ENCODE measurements around the gene DNAJB11.

DNAJB11 gene

DNA sequence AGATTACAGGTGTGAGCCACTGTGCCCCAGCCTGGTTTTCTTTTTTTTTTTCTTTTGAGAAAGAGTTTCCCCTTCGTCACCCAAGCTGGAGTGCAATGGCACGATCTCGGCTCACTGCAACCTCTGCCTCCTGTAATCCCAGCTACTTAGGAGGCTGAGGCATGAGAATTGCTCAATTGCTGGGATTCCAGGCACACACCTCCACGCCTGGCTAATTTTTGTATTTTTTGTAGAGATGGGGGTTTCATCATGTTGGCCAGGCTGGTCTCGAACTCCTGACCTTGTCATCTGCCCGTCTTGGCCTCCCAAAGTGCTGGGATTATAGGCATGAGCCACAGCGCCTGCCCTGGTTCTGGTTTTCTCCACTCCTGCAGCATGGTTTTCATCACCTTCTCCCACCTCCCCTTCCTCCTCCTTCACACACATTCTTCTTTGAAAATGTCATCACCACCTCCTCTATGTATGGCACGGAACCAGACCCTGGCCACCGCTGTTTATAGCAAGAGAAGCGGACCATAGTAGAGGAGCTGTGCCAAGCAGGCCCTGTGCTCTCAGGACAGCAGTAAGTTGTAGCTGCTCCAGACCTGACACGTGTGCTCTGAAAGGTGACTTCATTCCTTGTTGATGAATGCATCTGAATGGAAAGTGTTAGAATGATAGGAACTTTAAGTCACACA, 27.7 kb downstream of the DNAJB11 start:
- DNase-seq = no peak

DNA sequence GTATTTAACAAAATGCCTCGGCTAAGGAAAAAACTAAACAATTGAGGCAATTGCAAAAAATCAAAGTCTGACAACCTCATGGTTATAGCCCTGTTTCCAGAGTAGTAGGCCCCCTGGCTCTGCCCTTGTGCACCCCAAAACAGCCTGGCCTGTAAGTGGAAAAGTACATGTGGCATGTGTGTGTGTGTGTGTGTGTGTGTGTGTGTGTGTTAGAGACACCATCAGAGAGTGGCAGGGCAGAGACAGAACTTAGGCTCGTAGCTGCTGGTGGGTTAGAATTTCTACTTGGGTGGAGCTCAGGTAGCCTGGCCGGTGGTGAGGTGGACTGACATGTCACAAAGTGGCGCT, 28.2 kb downstream of the DNAJB11 start:
- no peak for DNase-seq

DNA sequence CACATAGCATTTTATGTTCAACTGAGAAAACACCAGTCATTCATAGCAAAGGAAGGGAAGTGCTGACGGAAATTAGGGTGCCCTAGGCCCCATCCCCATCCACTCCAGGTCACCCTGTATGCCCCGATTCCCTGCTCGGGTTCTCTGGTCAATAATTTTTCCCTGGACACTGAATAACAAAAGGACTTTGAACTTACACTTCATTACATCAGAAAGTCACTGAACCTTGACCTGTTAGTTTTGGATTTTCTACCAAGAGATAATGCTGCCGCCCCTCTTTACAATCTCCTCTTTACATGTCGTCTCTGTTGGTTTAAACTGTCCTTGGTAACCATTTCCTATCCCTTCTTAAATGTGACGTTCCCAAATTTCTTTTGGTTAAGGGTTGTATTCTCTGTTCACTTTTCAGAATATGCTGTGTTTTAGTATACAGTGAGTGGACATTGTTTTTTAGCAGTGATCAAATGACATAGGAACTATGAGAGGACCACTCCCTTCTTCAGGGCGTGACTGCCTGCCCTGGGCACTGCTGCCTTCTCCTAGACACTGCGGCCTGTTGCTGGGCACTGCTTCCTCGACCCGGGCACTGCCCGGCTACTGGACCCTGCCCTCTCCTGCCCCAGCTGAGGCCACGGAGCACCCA, 28.7 kb downstream of the DNAJB11 start:
- no peak for DNase-seq

DNA sequence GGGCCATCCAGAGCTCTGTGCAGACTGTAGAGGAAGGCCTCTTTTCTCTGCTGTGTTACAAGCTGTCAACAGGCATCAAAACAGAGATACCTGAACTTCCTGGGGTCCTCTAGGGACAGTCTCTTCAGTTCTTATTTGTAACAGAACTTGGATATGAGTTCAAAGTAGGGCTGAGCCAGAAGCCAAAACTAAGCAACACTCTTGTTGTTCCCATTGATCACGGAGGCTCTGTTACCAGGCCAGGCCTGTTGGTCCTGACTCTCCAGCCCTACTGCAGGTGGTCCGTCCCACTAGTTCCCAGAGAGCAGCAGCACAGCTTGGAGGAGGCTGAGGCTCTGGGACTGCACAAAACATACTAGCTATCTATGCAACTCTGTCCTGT, 29.3 kb downstream of the DNAJB11 start:
- no peak for DNase-seq

DNA sequence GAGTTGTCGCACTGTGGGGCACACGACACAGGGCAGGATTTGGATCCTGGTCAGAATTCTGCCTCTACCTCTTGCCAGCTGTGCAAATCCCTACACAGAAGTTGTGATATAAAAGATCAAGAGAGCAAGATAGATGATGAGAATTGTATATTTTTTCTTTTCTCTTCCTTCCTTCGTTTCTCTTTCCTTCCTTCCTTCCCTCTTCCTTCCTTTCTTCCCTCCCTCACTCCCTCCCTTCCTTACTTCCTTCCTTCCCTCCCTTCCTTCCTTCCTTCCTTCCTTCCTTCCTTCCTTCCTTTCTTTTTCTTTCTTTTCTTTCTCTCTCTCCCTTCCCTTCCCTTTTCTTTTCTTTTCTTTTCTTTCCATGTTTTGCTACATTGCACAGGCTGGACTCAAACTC, 30.4 kb downstream of the DNAJB11 start:
- no peak for DNase-seq

DNA sequence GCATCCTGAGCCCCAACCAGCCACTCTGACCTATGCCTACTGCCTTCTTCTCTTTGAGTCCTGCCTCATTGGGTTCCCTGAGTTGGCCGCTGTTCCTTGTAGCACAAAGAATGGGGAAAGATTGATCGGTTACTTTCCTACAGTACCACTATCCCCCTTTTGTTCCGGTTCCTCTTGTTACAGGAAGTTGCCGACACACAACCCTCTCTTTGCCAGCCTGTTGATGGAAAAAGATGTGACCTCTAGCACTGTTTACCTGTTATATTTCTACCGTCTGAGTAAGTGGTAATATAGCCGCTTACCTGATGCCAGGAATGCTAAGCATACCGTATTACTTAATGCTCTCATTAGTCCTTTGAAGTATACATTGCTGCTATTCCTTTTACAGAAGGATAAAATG, 32.6 kb downstream of the DNAJB11 start:
- DNase-seq = no peak

DNA sequence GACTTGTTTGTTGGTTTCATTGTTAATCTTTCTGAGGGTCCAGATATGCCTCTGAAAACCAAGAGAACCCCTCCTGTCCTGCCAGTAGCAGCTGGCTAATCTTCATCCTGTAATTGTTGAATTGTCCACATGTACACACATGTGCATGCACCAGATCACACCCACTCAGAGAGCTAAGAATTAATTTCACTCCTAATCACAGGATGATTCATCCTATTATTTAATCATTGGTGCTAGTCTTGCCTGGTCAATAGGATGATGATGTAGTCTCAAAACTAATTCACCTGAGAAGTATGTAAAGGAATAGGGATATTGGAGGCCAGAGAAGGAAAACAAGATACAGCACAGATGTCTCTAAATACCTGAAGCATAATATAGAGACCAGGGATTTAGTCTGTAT, 34.6 kb downstream of the DNAJB11 start:
- DNase-seq = no peak

DNA sequence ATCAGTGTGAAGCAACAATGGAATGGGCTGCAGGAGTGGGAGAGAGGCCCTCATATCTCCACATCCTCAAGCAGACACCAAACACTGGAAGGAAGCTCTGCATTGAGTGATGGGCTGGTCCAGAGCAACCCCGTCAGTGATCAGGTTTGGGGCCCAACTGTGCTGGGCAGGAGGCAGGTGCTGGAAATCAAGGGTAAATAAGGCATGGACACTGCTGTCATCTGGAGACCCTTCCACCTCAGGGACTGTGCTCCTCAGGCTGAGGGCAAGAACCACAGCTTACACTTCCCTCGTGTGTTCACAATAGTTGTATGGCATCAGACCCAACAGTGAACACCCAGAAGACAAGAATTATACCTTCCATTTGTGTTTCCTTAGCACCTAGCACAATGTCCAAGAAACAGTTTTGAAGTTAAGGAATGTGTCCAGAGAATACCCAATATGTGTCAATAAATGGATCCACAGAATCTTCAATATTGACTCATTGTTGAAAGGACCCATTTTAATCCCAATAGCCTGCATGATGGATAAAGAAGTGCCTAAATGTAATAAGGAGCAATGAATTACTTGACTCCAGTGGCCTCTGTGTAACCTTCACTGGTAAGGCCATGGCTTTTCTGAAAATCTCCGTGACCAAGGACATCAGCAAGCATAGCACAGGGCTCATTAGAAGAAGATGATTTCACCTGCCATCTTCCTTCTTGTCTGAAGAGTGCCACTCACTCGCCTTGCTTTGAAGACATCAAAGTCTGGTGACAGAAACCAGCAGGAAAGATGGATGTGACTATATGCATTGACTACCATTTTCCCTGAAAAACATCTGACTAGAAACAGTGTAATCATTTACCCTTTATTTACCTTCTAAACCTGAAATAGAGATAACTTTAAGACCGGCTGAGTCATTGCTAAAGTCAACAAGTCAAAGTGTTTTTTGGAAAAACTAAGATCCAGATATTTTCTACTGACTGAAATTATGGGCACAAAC, 35.3 kb downstream of the DNAJB11 start:
- no peak for DNase-seq

DNA sequence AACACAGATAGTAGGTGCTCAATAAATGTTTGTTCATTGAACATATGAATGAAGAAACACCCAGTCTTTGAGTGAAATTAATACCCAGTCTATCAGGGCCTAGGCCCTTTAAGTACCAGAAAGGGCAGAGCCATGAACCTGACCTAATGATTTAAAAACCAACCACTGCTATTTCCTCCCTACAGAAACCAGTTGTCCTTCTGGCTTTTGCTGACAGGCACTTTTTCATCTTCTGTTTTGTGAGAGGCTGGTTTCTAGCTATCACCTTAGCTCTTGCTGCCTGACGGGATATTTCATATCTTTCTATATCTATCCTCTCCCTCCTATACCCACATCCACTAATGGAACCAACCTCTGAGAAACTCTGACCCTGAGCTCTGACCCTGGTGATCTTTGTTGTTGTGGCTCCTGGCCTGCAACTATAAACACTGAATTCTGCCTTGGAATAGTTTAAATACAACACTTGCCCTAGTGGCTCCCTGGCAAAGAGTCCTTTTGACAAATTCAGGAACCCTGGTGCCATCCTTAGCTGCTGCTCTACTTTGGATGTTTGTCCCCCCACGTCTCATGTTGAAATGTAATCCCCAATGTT, 38.2 kb downstream of the DNAJB11 start:
- no peak for DNase-seq

DNA sequence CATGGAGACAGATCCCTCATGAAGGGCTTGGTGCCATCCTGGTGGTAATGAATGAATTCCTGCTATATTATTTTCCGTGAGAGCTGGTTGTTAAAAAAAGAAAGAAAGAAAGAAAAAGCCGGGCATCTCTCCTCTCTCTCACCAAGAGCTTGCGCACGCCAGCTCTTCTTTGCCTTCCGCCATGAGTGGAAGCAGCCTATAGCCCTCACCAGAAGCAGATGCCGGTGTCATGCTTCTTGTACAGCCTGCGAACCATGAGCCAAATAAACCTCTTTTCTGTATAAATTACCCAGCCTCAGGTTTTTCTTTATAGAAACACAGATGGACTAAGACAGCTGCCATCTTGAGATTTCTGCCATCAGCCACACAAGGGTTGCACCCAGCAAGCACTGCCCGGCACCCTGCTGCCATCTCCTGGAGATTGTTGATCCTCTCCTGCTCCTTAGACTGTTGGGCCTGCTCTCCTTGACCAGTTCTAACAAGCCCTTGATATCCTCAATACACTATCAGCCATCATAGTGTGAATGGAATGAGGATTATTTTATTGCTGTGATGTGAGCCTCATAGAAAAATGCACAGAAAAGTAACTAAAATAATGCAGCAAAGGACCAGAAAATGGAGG, 38.8 kb downstream of the DNAJB11 start:
- no peak for DNase-seq

DNA sequence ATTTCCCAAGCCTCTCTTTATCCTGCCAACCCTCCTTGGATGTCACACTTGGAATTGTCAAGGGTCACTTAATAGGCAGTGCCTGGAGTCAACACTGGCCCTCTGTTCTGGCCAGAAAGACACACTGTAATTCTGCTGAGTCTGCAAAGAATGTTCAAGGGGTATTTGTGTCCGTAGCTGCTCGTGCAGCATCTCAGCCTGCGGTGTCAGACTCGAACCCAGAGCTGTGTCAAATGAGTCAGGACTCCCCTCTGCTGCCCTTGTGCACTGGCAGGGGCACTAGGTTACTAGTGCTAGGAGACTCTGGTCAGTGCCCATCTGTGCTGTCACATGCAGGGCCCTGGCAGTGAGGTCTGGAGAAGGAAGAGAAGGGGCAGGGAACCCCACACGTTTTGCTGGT, 41.5 kb downstream of the DNAJB11 start:
- DNase-seq = no peak

DNA sequence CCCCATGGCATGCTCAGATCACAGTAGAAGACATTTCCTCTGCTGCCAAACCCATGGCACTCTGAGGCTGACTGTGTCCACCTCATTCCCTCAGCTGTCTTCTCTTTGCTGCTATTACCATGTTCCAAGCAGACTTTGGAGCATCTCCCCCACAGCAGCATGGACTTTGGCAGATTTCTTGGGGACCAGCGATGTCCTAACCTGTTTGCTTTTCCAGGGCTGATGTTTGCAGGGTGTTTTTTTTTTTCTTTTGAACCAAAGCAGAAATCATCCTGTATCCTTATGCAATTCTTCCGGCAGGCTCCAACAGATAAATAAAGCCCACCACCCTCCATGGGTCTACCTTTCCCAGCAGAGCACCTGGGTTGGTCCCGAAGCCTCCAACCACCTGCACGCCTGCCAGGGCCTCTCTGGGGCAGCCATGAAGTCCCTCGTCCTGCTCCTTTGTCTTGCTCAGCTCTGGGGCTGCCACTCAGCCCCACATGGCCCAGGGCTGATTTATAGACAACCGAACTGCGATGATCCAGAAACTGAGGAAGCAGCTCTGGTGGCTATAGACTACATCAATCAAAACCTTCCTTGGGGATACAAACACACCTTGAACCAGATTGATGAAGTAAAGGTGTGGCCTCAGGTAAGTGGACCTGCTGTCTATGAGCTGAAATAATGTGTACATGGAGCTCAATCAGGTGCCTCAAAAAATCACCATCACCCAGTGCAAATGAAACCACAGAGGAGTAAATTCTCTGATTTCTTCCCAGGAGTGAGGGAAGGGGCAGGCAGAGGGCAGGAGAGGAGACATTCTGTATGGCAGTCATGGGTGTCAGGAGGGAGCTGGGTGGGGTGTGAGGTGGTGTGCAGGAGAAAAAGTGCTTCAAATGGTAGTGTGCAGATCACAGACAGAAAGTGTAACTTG, 42.5 kb downstream of the DNAJB11 start, which contains the start of gene AHSG:
TSS of gene AHSG (plus strand) at position 340 of the 916 bp plus-strand sequence. CDS start at position 422, 82 bp downstream.
- no peak for DNase-seq

DNA sequence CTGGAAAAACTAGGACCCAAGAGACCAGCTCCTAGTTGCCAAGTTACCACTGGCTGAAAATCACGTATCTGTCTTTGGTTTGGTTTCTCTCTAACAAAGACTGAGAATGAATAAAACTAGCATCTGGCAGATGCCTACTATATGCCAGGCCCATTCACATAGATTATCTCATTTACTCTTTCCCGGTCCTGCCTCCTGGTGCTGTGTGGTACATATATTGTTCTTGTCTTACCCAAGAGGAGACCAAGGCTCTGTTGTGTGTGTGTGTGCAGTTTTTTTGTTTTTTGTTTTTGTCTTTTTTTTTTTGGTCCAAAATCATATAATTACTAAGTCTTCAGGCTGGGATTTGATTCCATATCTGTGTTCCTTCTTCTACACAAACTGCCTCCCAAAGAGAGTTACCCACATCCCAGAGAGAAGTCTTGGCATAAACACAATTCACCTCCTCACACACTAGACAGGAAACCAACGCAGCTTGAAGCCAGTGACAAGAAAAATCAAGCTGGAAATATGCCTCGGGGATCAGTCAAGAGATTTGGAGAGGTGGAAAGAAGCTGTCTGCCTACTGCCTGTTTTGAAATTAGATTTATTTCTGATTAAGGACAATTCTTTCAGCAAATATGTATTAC, 43.2 kb downstream of the DNAJB11 start:
- DNase-seq = no peak

DNA sequence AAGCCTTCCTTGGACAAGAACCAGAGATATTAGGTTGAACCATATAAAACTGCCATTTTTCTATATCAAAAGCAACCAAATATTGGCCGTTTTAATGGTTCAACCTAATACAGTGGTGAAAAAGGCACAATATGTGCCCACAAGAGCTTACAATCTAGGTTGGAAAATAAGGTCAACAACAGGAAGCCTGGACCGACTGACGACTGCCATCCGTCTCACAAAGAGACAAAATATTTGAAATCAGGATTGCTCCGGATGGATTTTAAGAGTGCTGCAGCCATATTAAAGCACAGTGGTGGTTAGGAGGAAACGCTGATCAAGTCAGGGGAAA, 43.7 kb downstream of the DNAJB11 start:
- no peak for DNase-seq

DNA sequence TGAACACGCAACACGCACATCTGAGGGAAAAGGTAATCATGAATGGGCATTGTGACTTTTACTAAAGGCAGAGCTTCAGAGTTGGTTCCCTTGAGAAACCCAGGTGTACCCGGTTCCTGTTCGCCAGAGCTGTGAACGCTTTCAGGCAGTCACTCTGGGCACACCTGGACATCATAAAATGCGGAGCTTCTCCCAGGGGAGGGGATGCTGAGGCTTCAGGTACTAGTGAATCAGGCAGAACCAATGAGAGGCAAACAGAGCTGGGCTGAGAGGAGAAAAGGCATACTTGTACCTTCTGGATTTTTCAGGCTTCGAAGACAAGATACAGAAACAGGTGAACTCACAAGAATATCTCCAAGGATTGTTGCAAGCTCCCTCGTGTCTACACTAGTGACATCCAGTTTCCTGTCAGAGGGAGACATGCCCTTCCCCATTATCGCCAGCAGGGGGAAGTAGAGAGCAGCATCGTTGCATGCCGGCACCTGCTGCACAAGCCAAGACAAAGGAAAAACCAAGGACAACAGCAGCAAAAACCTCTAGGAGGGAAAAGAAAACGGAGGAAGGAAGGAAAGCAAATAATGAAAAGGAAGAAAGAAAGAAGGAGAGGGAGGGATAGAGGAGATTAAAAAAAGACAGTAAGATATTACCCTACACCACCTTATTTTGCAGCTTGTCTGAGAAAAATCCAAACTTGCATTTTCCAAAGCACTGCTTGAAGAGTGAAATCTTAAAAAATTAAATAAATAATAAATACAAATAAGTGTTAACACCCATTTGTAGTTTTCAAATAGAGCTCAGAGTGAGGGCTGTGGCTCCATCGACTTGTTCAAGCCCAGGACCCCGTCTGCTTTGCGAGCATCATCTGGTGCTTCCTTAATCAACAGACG, 44.3 kb downstream of the DNAJB11 start:
- DNase-seq = peak; percentile 89

DNA sequence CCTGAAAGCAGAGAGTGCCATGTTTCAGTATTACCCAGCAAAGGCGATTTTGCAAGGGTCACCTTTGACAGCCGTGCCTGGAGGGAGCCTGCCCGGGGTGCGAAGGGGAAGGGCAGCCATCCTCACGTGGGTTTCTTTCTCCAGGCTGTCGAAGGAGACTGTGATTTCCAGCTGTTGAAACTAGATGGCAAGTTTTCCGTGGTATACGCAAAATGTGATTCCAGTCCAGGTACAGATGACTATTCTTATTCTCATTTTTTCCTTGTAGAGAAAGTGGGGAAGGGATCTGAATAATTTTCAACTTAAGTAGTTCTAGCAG, 45.7 kb downstream of the DNAJB11 start:
- no peak for DNase-seq

DNA sequence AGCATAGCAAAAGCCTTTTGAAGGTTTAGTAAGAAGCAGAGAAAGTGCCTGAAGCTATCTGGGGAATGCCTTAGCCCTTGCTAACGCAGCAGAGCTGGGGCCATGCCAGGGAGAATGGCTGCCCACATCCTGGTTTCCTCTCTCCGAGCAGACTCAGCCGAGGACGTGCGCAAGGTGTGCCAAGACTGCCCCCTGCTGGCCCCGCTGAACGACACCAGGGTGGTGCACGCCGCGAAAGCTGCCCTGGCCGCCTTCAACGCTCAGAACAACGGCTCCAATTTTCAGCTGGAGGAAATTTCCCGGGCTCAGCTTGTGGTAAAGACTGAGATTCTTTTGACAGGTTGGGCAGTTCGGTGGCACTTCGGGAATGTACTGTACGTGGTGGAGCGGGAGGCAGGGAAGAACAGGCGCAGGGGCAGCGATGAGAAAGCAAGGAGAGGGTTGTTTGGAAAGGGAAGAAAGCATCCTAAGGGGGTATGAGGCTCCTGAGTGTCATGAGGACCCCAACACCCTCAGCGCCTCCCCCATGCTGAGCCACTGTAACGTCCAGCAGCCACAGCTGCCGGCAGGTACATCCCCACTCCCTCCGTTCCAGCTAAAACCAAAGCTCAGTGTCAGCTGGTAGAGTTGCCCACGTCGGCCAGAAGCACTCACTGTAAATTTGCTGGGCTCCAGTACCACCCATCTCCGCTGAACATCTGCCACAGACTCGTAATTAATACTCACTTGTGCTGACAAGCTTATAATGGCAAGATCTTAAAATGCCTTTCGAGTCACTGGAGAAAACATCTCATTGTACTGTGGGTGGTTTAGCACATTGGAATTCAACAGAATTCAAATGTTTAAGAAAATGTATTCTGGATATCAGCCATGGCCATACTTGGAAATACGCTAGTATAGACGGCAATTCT, 46.8 kb downstream of the DNAJB11 start:
- DNase-seq = peak; percentile 95

DNA sequence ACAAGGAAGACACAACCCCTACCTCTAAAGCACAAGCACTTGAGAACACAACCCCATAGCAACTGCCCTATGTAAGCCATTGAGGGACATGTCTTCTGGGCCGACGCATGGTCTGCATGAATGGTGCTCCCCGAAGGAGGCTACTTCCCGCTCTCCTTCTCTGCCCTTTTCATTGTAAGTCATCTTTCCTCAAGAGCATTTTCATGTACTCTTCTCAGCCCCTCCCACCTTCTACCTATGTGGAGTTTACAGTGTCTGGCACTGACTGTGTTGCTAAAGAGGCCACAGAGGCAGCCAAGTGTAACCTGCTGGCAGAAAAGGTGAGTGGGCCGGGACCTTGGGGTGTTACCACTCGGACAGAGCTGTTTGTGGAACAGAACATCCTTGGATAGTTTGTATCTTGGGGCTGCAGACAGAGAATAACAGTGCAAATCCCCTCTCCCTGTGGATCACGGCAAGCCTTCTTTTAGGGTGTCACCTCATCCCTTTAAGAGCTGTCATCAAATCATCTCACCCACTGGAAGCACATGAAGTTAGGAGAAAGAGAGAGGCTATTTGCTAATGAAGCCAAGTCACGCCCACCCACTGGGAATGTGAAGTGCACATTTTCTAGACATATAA, 47.9 kb downstream of the DNAJB11 start:
- DNase-seq = no peak

DNA sequence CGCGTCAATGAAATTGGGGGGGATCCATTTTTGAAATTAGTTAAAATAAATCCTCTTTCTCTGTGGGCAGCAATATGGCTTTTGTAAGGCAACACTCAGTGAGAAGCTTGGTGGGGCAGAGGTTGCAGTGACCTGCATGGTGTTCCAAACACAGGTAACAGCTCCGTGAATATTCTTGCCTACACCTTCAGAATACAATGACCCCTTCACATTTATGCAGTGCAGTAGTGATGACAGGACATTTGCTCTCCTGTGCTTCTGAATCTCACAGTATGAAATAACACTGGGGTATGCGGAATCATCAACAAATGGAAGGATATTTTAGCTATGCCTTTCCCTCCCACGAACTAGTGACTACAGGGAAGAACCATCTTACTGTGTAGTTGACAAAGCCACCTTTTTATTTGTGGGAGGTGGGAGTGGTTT, 49.3 kb downstream of the DNAJB11 start:
- no peak for DNase-seq

Data from activated effector memory CD4-positive, alpha-beta T cell treated with anti-CD3 and anti-CD28 coated beads, Interleukin-2, amount 50 U/mL, for 16 hours (primary cell).